ENCODE measurements around the gene CEP112. TPM values are rescaled to one million over a fixed set of nuclear protein-coding genes. Genes with fewer than 3 reads are reported as not detected.

CEP112 gene
- total and polyA plus RNA-seq, 2 donors (not counting 1 experiment from before 2014, with no cell fraction given), result 5.4 to 6.4 TPM

- Histone ChIP-seq H3K4me2 (ENCODE audit: extremely low read depth, insufficient read depth, low read length) (peak overlapping the region; percentile 29), H3K36me3 (ENCODE audit: control insufficient read depth, insufficient read depth, low read length) (no peaks in the 10 kb centered on the region), H3K4me1 (ENCODE audit: control insufficient read depth, extremely low read depth, insufficient read depth, low read length) (no peaks in the 10 kb centered on the region), H3K79me2 (ENCODE audit: control insufficient read depth, insufficient read depth, low read length) (no peaks in the 10 kb centered on the region), H3K27me3 (ENCODE audit: control insufficient read depth, insufficient read depth, low read length) (no peaks in the 10 kb centered on the region), H3K27ac (ENCODE audit: insufficient read depth, low read length) (no peak overlapping the region), H2AFZ (ENCODE audit: low read length) (no peak overlapping the region), H4K20me1 (ENCODE audit: control insufficient read depth, extremely low read depth, insufficient read depth, low read length) (no peaks in the 10 kb centered on the region), H3K9me3 (ENCODE audit: control insufficient read depth, insufficient read depth, low read depth, low read length) (no peaks in the 10 kb centered on the region), H3K9ac (ENCODE audit: insufficient read depth, low read length) (no peak overlapping the region), H3K4me3 (replicated peaks in 1 of 4; ENCODE audit: control extremely low read depth in 1 of 4, insufficient read depth in 1 of 4, low read depth in 3 of 4, low read length in 4 of 4) (no peak overlapping the region)
- no peak for DNase-seq (ENCODE audit: low read depth in 2 of 2)
- TF ChIP-seq EZH2 (IDR thresholded peaks at IDR 0.05; ENCODE audit: low read length, missing control alignments), result no peak
- no peak for TF ChIP-seq CTCF (conservative IDR thresholded peaks at IDR 0.05 in 1 of 2, IDR thresholded peaks at IDR 0.05 in 1 of 2; ENCODE audit: low read depth in 1 of 2, low read length in 2 of 2)
These were observed 306.2 kb downstream of the CEP112 start for GRCh38 chr17:65885541-65886312.

- Histone ChIP-seq H3K4me2 (ENCODE audit: extremely low read depth, insufficient read depth, low read length) (no peak overlapping the region), H3K4me3 (replicated peaks in 1 of 4; ENCODE audit: control extremely low read depth in 1 of 4, insufficient read depth in 1 of 4, low read depth in 3 of 4, low read length in 4 of 4) (no peak overlapping the region), H3K4me1 (ENCODE audit: control insufficient read depth, extremely low read depth, insufficient read depth, low read length) (no peaks in the 10 kb centered on the region), H3K9me3 (ENCODE audit: control insufficient read depth, insufficient read depth, low read depth, low read length) (no peaks in the 10 kb centered on the region), H3K79me2 (ENCODE audit: control insufficient read depth, insufficient read depth, low read length) (no peaks in the 10 kb centered on the region), H3K9ac (ENCODE audit: insufficient read depth, low read length) (no peak overlapping the region), H3K36me3 (ENCODE audit: control insufficient read depth, insufficient read depth, low read length) (no peaks in the 10 kb centered on the region), H3K27me3 (ENCODE audit: control insufficient read depth, insufficient read depth, low read length) (no peaks in the 10 kb centered on the region), H4K20me1 (ENCODE audit: control insufficient read depth, extremely low read depth, insufficient read depth, low read length) (no peaks in the 10 kb centered on the region), H3K27ac (ENCODE audit: insufficient read depth, low read length) (no peak overlapping the region), H2AFZ (ENCODE audit: low read length) (no peak overlapping the region)
- DNase-seq (ENCODE audit: low read depth in 2 of 2), result no peak
- TF ChIP-seq CTCF (conservative IDR thresholded peaks at IDR 0.05 in 1 of 2, IDR thresholded peaks at IDR 0.05 in 1 of 2; ENCODE audit: low read depth in 1 of 2, low read length in 2 of 2) (no peak), EZH2 (IDR thresholded peaks at IDR 0.05; ENCODE audit: low read length, missing control alignments) (no peak)
These were observed 314.9 kb downstream of the CEP112 start for GRCh38 chr17:65876985-65877384.

GRCh38 chr17:65868881-65869280 lies 323.1 kb downstream of the CEP112 start:
- Histone ChIP-seq H3K79me2 (ENCODE audit: control insufficient read depth, insufficient read depth, low read length) (no peaks in the 10 kb centered on the region), H3K4me1 (ENCODE audit: control insufficient read depth, extremely low read depth, insufficient read depth, low read length) (no peaks in the 10 kb centered on the region), H3K27me3 (ENCODE audit: control insufficient read depth, insufficient read depth, low read length) (no peaks in the 10 kb centered on the region), H2AFZ (ENCODE audit: low read length) (no peak overlapping the region), H3K9ac (ENCODE audit: insufficient read depth, low read length) (no peak overlapping the region), H3K9me3 (ENCODE audit: control insufficient read depth, insufficient read depth, low read depth, low read length) (no peaks in the 10 kb centered on the region), H4K20me1 (ENCODE audit: control insufficient read depth, extremely low read depth, insufficient read depth, low read length) (no peaks in the 10 kb centered on the region), H3K27ac (ENCODE audit: insufficient read depth, low read length) (no peak overlapping the region), H3K4me3 (replicated peaks in 1 of 4; ENCODE audit: control extremely low read depth in 1 of 4, insufficient read depth in 1 of 4, low read depth in 3 of 4, low read length in 4 of 4) (no peak overlapping the region), H3K36me3 (ENCODE audit: control insufficient read depth, insufficient read depth, low read length) (no peaks in the 10 kb centered on the region), H3K4me2 (ENCODE audit: extremely low read depth, insufficient read depth, low read length) (no peak overlapping the region)
- no peak for DNase-seq (ENCODE audit: low read depth in 2 of 2)
- TF ChIP-seq CTCF (conservative IDR thresholded peaks at IDR 0.05 in 1 of 2, IDR thresholded peaks at IDR 0.05 in 1 of 2; ENCODE audit: low read depth in 1 of 2, low read length in 2 of 2) (no peak), EZH2 (IDR thresholded peaks at IDR 0.05; ENCODE audit: low read length, missing control alignments) (no peak)

All from fibroblast of lung (primary cell).